ENCODE results near the gene CYFIP2. TPM values are rescaled to one million over a fixed set of nuclear protein-coding genes. Genes with fewer than 3 reads are reported as not detected.

The CYFIP2 gene
- total RNA-seq, 1 donor from 2014 or later: 27.7 TPM

DNA sequence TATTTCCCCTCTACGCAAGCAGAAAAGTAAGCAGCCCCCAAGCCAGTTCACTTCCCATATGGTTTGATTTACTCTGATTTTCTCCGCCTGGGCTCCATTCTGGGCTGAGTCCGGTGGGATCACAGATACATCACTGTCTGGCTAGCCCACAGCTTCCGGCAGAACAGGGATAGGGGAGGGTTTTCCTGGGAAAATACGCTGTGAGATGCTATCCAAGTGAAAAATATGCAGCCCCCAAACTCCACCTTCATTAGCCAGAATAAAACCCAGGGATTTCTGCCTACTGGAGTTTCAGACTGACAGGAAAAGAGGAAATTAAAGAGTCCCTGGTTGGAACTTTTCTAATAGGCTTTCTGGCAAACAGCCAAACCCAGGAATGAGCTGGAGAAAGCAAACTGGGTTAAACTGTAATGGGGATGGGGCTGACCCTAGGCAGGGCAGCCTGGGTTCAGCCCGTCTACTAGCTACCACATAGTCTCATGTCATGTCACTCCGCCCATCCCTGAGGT lies 177.2 kb downstream of the CYFIP2 start:
- TF ChIP-seq POLR2AphosphoS5 (IDR thresholded peaks at IDR 0.05; ENCODE audit: insufficient read depth in 1 of 2, low read depth in 1 of 2): no peak
- TF ChIP-seq POLR2A (IDR thresholded peaks at IDR 0.05): no peak
- TF ChIP-seq, protein P1, sequence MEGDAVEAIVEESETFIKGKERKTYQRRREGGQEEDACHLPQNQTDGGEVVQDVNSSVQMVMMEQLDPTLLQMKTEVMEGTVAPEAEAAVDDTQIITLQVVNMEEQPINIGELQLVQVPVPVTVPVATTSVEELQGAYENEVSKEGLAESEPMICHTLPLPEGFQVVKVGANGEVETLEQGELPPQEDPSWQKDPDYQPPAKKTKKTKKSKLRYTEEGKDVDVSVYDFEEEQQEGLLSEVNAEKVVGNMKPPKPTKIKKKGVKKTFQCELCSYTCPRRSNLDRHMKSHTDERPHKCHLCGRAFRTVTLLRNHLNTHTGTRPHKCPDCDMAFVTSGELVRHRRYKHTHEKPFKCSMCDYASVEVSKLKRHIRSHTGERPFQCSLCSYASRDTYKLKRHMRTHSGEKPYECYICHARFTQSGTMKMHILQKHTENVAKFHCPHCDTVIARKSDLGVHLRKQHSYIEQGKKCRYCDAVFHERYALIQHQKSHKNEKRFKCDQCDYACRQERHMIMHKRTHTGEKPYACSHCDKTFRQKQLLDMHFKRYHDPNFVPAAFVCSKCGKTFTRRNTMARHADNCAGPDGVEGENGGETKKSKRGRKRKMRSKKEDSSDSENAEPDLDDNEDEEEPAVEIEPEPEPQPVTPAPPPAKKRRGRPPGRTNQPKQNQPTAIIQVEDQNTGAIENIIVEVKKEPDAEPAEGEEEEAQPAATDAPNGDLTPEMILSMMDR (IDR thresholded peaks at IDR 0.05): no peak
- no peak overlapping the region for H3K27ac ChIP-seq
- no peak overlapping the region for H3K4me3 ChIP-seq
- H3K9me3 ChIP-seq: no peaks in the 10 kb centered on the region
- H3K4me1 ChIP-seq: no peaks in the 10 kb centered on the region
- intact Hi-C loops (cut with DNase I): no loop called here
- no peaks in the 10 kb centered on the region for H3K27me3 ChIP-seq
- DNase-seq (ENCODE audit: extremely low spot score in 2 of 2): no peak
- no peaks in the 10 kb centered on the region for H3K36me3 ChIP-seq

DNA sequence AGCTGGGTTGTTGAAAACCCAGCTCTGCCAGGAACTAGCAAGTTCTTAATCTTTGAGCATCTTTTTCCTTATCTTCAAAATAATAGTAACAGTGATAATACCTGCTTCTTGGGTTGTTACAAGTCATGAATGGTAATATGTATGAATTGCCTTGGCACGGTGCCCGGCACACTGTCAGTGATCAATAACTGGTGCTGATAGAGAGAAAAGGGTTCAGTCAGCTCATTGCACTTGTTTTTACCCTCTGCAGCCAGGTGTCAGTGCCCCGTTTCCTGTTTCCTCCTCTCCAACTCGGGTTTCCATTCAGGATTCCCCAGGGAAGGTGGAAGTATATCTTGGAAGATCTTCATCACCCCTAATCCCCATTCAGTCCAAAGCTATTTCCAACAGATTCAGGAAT lies 178.3 kb downstream of the CYFIP2 start:
- Histone ChIP-seq H3K4me3 (no peak overlapping the region), H3K4me1 (peaks cover 5% of the 10 kb centered on the region), H3K27ac (no peak overlapping the region), H3K27me3 (no peaks in the 10 kb centered on the region), H3K36me3 (no peaks in the 10 kb centered on the region), H3K9me3 (no peaks in the 10 kb centered on the region)
- TF ChIP-seq POLR2AphosphoS5 (IDR thresholded peaks at IDR 0.05; ENCODE audit: insufficient read depth in 1 of 2, low read depth in 1 of 2): no peak
- TF ChIP-seq POLR2A (IDR thresholded peaks at IDR 0.05): no peak
- TF ChIP-seq, protein P1 (IDR thresholded peaks at IDR 0.05): no peak
- DNase-seq (ENCODE audit: extremely low spot score in 2 of 2): no peak
- intact Hi-C loops (cut with DNase I): no loop called here

Other genes with a start within 250 kb of the CYFIP2 start
- not detected for gene HAVCR1, start 207.0 kb upstream of the CYFIP2 start, total RNA-seq
- gene HAVCR2, start 157.1 kb upstream of the CYFIP2 start, total RNA-seq: 4.4 TPM
- 19.4 TPM for gene MED7, start 123.3 kb upstream of the CYFIP2 start, total RNA-seq
- gene GARIN3, start 99.9 kb upstream of the CYFIP2 start, total RNA-seq: not detected
- gene ITK, start 85.3 kb upstream of the CYFIP2 start, total RNA-seq: 15.7 TPM
- gene NIPAL4, start 194.1 kb downstream of the CYFIP2 start, total RNA-seq: 12.0 TPM